ENCODE results near the gene KCNQ1.
"Not testable (repeated sequence)": the region's sequence is repeated elsewhere in the genome, so short reads cannot be mapped to it uniquely, and the experiment has no call there.

KCNQ1 gene

DNA sequence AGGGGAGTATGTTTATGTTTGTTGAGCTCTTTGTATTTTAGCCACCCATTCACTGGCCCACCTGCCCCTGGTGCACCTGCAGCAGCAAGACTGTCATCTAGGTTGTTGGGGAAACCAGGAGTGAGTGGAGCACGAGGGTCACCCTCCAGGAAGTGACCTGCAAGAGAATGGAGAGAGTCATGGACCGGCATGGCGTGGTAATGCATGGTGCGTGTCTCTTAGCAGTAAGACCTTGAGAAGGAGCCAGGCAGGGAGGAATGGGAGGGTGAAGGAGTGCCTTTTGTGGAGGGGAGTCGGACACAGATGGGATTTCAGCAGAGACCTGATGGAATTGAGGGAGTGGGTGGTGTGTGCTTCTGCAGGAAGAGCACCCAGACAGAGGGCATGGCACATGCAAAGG lies 37.9 kb downstream of the KCNQ1 start:
- H3K9me3 Mint-ChIP-seq = peaks cover 18% of the 10 kb centered on the region
- DNase-seq (ENCODE audit: low spot score in 2 of 2) (no peak), ATAC-seq (ENCODE audit: low read depth) (no peak)
- no peaks in the 10 kb centered on the region for H3K27me3 Mint-ChIP-seq
- H3K36me3 Mint-ChIP-seq = peaks cover 59% of the 10 kb centered on the region
- H3K4me1 Mint-ChIP-seq = peaks cover 15% of the 10 kb centered on the region
- no peak overlapping the region for H3K27ac Mint-ChIP-seq
- no peak overlapping the region for H3K4me3 Mint-ChIP-seq

DNA sequence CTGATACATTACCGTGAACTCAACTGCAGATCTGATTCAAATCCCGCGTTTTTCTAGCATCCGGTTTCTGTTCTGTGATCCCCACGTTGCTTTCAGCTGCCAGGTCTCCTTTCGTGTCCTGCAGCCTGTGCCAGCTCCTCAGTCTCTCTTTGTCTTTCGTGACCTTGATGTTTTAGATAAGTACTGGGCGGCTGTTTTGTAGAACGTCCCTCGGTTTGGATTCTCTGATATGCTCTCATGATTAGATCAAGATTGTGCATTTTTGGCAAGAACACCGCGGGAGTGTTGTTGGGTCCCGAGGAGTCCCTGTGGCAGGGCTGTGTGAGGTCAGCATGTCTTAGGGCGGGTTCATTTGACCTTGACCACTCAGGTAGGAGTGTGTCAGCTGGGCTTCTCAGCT lies 38.6 kb downstream of the KCNQ1 start:
- H3K4me3 Mint-ChIP-seq = no peak overlapping the region
- no peaks in the 10 kb centered on the region for H3K27me3 Mint-ChIP-seq
- peaks cover 16% of the 10 kb centered on the region for H3K9me3 Mint-ChIP-seq
- no peak for DNase-seq (ENCODE audit: low spot score in 2 of 2)
- H3K4me1 Mint-ChIP-seq = peaks cover 15% of the 10 kb centered on the region
- H3K27ac Mint-ChIP-seq = no peak overlapping the region
- no peak for ATAC-seq (ENCODE audit: low read depth)
- peaks cover 53% of the 10 kb centered on the region for H3K36me3 Mint-ChIP-seq

DNA sequence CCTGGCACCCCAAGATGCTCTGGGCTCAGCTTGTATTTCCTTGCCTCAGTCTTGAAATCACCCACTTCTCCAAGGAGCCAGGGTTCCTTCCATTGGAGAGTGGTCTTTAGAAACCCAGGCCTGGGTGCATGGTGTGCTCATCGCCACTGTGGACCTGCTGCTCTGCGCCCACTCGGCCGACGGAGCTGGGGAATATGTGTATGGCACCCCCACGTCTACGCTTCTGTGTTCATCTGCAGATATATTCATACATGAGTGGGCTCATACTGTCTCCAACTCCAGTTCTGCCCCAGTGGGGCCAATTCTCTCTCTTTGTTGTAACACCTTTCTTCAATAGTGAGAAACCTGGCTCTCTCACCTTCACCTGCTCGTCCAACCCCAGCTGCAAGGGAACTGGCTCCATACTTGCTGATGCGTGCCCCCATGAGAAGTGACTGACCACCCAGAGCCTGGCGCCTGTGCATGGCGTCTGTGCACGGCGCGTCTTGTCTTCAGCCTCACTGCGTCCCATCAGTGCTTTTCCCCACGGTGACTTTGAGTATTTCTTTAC lies 39.8 kb downstream of the KCNQ1 start:
- H3K36me3 Mint-ChIP-seq = peaks cover 53% of the 10 kb centered on the region
- H3K4me3 Mint-ChIP-seq = no peak overlapping the region
- DNase-seq (ENCODE audit: low spot score in 2 of 2) (no peak), ATAC-seq (ENCODE audit: low read depth) (no peak)
- H3K4me1 Mint-ChIP-seq = peaks cover 20% of the 10 kb centered on the region
- H3K9me3 Mint-ChIP-seq = peaks cover 20% of the 10 kb centered on the region
- H3K27ac Mint-ChIP-seq = no peak overlapping the region
- H3K27me3 Mint-ChIP-seq = no peaks in the 10 kb centered on the region

DNA sequence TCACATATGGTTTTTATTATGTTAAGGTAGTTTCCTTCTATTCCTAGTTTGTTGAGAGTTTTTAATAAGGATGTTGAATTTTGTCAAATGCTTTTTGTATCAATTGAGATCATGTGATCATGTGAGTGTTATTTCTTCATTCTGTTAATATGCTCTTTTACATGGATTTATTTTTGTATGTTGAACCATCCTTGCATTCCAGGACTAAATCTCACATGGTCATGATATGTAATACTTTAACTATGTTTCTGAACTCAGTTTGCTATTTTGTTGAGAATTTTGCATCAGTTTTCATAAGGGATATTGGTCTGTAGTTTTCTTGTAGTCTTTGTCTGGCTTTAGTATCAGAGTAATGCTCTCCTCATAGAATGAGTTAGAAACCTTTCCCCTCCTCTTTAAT lies 43.2 kb downstream of the KCNQ1 start:
- no peak overlapping the region for H3K4me3 Mint-ChIP-seq
- H3K9me3 Mint-ChIP-seq = peaks cover 17% of the 10 kb centered on the region
- peaks cover 11% of the 10 kb centered on the region for H3K4me1 Mint-ChIP-seq
- no peaks in the 10 kb centered on the region for H3K27me3 Mint-ChIP-seq
- ATAC-seq (ENCODE audit: low read depth) = no peak
- H3K36me3 Mint-ChIP-seq = peaks cover 52% of the 10 kb centered on the region
- DNase-seq (ENCODE audit: low spot score in 2 of 2) = no peak
- H3K27ac Mint-ChIP-seq = no peak overlapping the region

DNA sequence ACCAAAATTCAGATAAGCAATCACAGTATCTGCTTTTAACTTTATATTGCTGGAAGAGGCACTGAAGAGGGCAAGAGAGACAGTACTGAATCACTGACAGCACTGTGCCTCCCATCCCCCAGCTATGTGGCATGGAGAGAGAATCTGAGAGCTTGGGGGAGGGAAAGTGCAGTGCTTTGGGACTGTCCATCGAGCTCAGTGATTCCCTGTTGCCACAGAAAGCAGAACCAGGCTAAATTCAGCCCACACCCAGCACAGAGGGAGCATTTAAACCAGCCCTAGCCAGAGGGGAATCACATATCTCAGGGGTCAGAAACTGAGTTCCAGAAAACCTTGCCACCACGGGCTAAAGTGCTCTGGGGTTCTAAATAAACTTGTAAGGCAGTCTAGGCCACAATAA lies 44.3 kb downstream of the KCNQ1 start:
- Mint-ChIP-seq H3K27ac (no peak overlapping the region), H3K36me3 (peaks cover 59% of the 10 kb centered on the region), H3K4me1 (peaks cover 15% of the 10 kb centered on the region), H3K4me3 (no peak overlapping the region), H3K27me3 (no peaks in the 10 kb centered on the region), H3K9me3 (peaks cover 17% of the 10 kb centered on the region)
- ATAC-seq (ENCODE audit: low read depth) (no peak), DNase-seq (ENCODE audit: low spot score in 2 of 2) (no peak)

DNA sequence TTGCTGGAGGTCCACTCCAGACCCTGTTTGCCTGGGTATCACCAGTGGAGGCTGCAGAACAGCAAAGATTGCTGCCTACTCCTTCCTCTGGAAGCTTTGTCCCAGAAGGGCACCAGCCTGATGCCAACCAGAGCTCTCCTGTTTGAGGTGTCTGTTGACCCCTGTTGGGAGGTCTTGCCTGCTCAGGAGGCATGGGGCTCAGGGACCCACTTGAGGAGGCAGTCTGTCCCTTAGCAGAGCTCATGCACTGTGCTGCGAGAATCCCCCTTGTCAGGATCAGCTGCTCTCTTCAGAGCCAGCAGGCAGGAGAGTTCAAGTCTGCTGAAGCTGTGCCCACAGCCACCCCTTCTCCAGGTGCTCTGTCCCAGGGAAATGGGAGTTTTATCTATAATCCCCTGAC lies 53.1 kb downstream of the KCNQ1 start:
- not testable (repeated sequence) for DNase-seq (ENCODE audit: low spot score in 2 of 2); H3K27me3 Mint-ChIP-seq; H3K27ac Mint-ChIP-seq; H3K4me3 Mint-ChIP-seq; ATAC-seq (ENCODE audit: low read depth)
- H3K4me1 Mint-ChIP-seq = peaks cover 18% of the 10 kb centered on the region
- peaks cover 18% of the 10 kb centered on the region for H3K9me3 Mint-ChIP-seq
- peaks cover 49% of the 10 kb centered on the region for H3K36me3 Mint-ChIP-seq

DNA sequence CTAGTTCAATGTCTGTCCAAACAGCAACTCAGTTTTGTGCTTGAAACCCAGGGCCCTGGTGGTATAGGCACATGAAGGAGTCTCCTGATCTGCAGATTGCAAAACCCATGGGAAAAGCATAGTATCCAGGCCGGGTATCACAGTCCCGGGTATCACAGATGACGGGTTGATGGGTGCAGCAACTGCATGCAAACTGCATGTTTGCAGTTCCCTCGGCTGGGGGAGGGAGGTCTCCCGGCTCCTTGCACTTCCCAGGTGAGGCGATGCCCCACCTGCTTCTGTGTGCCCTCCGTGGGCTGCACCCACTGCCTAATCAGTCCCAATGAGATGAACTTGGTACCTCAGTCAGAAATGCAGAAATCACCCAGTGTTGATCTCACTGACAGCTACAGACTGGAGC lies 53.9 kb downstream of the KCNQ1 start:
- DNase-seq (ENCODE audit: low spot score in 2 of 2) = no peak
- no peak for ATAC-seq (ENCODE audit: low read depth)
- Mint-ChIP-seq H3K27me3 (no peaks in the 10 kb centered on the region), H3K4me3 (no peak overlapping the region), H3K4me1 (peaks cover 18% of the 10 kb centered on the region), H3K9me3 (peaks cover 17% of the 10 kb centered on the region), H3K36me3 (peaks cover 45% of the 10 kb centered on the region), H3K27ac (no peak overlapping the region)

DNA sequence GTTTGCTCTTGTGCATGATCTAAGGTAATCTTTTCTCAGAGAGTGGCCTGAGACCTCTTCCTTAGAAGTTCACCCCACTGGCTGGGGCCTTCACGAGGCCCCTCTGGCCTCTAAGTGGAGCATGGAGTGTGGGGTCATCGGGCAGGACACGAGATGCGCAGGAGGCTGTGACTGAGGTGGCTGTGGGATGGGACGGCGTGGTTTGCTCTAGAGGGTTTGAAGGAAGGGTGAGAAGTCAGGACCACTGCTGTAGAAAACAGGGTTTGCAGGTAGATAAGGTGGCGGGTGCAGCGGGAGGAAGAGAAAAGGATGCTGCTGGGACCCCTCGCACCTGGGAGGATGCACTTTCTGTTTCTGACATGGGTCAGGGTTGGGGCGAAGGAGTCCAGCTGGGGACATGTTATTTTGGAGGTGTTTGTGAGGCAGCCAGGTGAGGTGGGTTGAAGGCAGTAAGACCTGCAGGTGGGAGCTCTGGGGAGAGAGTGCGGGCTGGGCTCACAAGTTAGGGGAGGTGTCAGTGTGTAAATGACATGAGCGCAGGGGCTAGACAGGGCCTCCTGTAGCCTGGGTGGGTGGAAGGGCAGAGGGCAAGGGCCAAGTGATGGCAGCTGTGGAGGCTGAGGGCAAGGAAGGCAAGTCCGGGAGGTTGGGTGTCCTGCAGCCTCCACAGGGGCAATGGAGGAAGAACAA lies 62.5 kb downstream of the KCNQ1 start:
- Mint-ChIP-seq H3K27me3 (no peaks in the 10 kb centered on the region), H3K4me1 (peaks cover 29% of the 10 kb centered on the region), H3K9me3 (no peaks in the 10 kb centered on the region), H3K4me3 (no peak overlapping the region), H3K27ac (no peak overlapping the region), H3K36me3 (peaks cover 2% of the 10 kb centered on the region)
- DNase-seq (ENCODE audit: low spot score in 2 of 2) (no peak), ATAC-seq (ENCODE audit: low read depth) (no peak)

DNA sequence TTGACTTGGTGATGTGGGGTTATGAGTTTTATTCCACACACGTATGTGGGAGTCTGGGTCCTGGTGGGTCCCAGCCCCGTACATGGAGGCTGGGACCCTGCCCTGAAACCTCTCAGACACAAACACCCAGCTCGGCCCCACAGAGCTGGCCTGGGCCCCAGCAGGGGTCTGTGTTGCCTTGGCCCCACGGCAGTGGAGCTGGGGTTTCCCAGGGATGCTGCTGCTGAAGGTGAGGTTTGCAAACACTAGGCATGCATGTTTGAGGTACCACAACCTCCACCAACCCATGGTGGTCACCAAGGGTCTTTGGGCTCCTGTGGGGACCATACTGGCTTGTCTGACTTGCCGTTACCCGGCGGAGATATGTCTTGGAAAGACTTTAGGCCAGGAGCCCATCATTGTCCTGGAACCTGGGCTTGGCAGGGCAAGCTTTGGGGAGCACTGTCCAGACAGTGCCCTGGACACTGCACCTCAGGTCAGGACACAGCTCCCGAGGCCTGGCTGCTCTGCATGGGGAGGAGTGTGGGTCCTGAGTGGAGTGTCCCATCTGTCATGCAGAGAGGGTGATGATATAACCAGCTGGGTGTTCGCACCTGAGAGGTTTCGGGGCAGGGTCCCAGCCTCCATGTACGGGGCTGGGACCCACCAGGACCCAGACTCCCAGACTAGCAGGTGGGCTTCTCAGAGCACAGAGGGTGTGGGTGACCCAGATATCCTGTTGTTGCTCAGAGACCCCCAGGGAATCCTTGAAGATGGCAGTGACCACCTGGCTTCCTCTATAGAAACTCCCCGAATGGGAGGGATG lies 63.3 kb downstream of the KCNQ1 start:
- Mint-ChIP-seq H3K27ac (no peak overlapping the region), H3K36me3 (peaks cover 2% of the 10 kb centered on the region), H3K4me1 (peaks cover 33% of the 10 kb centered on the region), H3K4me3 (no peak overlapping the region), H3K9me3 (no peaks in the 10 kb centered on the region), H3K27me3 (no peaks in the 10 kb centered on the region)
- ATAC-seq (ENCODE audit: low read depth) (no peak), DNase-seq (ENCODE audit: low spot score in 2 of 2) (peak in 1 of 2 donors; percentile 7)

DNA sequence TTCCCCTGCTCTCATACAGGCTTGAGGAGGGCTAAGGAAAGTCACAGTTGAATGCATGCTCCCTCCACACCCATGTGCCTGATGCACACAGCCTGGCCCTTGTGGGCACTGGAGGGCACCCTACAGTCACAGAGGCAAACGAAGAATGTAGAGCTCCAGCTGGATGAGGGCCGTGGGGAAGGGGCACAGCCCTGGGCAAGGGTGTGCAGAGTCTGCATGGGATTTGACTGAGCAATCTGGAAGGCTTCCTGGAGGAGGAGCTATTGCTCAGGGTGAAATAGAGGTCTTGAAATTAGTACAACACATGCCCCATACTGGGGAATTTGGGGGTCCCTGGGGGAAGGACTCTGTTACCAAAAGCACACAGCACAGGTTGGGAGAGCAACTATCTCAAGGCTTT lies 64.0 kb downstream of the KCNQ1 start:
- H3K4me3 Mint-ChIP-seq = no peak overlapping the region
- H3K36me3 Mint-ChIP-seq = peaks cover 2% of the 10 kb centered on the region
- no peaks in the 10 kb centered on the region for H3K9me3 Mint-ChIP-seq
- H3K27ac Mint-ChIP-seq = no peak overlapping the region
- DNase-seq (ENCODE audit: low spot score in 2 of 2) (no peak), ATAC-seq (ENCODE audit: low read depth) (no peak)
- H3K27me3 Mint-ChIP-seq = no peaks in the 10 kb centered on the region
- peaks cover 33% of the 10 kb centered on the region for H3K4me1 Mint-ChIP-seq

DNA sequence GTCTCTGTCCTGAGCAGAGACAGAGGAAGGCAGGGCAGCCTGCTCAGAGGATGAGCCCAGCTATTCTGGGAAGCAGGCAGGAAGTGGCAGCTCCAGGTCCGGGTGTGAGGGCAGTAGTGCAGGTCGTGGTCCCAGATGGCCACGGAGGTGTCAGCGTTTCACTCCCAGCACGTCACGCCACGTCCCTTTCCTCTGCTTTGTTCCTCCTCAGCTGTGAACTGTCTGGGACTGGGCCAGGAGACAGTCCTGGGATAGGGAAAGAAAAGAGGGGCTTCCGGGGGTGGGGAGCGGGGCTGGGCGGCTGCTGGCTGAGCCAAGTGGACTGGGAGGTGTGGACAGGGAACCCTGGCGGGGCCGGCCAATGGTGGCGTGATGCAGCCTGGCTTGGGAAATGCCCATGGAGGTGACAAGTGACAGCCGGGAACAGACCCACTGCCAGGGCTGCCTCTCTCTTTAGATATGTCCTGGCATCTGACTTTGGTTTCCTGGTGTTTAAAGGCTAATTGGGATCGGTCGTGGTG lies 64.7 kb downstream of the KCNQ1 start:
- ATAC-seq (ENCODE audit: low read depth) = no peak
- no peak for DNase-seq (ENCODE audit: low spot score in 2 of 2)
- H3K4me1 Mint-ChIP-seq = peaks cover 29% of the 10 kb centered on the region
- H3K9me3 Mint-ChIP-seq = no peaks in the 10 kb centered on the region
- H3K27ac Mint-ChIP-seq = no peak overlapping the region
- H3K36me3 Mint-ChIP-seq = peaks cover 2% of the 10 kb centered on the region
- no peak overlapping the region for H3K4me3 Mint-ChIP-seq
- H3K27me3 Mint-ChIP-seq = no peaks in the 10 kb centered on the region

DNA sequence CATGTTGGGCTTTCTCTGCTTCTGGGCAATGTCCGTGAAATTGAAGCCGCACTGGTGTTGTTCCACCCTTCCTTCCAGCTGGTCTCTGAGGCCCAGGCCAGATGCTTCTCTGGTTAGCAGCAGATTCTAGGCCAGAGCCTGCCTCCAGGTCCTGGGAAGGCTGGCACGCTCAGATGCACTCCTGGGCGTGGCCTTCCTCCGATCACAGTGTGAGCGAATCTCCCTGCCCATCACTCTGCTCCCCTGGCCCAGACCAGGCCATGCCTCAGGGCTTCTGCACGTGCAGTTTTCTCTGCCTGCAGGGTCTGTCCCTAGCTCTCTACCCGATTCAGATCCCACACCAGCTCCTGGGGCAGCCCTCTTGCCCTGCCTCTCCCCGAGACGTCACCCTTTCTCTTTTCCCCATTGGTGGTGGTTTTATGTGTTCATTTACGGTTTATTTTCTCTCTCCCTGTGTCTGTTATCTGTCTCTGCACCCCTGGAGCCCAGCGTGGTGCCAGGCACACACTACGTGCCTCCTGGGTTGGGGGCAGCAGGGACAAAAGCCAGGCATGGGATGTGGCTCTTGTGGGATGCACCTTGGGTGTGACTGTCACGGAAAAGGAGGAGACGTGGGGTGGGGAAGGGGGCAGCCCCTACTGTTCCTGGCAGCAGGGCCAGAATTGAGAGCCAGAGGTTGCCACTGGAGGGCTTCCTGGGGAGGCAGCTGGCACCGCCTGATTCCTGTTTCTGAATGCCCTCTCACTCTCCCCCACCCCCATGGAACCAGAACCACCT lies 66.0 kb downstream of the KCNQ1 start:
- Mint-ChIP-seq H3K27me3 (no peaks in the 10 kb centered on the region), H3K27ac (peak overlapping the region; percentile 2), H3K9me3 (no peaks in the 10 kb centered on the region), H3K4me3 (no peak overlapping the region), H3K4me1 (peaks cover 22% of the 10 kb centered on the region), H3K36me3 (peaks cover 2% of the 10 kb centered on the region)
- DNase-seq (ENCODE audit: low spot score in 2 of 2) (peak in 1 of 2 donors; percentile 8), ATAC-seq (ENCODE audit: low read depth) (no peak)

DNA sequence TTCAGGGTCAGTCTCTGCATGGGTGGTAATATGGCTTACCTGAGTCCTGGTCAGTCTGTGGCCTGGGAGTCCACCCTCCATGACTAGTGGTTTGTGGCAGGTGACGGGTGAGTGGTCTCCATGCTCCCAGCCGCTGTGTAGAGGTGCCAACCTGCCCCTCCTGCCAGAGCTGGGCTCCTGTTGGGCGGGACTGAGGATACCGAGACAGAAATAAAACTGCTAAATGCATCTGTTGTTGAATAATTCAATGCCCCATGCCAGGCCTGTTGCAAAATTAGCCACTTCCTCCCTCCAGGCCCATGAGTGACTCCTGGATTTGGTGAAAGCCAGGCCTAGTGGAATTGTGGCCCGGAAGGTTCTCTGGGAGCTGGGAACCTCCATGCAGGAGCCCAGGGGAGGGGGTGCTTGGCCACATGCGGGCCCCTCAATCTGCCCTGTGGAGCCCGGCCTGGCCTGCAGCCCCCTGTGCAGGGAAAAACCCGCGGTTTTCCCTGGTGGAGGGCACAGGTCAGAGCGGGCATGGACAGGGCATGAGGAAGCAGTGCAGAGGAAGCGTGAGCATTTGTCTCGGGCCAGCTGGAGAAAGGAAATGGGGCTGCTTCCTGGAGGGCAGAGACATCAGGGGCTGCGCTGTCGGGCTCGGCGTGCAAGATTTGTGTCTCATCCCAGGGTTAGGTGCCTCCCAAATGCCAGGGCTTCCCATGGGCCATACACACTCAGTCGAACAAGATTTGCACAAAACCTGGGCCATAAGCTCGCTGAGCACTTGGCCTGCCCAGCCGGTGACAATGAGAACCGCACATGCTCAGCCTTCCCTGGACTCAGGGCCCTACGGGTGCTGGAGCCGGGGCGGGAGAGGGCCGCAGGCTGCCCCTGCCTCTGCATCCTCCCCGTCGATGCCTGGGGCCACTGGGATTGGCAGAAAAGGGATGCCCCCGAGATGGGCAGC lies 66.9 kb downstream of the KCNQ1 start:
- H3K9me3 Mint-ChIP-seq = no peaks in the 10 kb centered on the region
- no peak overlapping the region for H3K4me3 Mint-ChIP-seq
- DNase-seq (ENCODE audit: low spot score in 2 of 2) (peak in 1 of 2 donors; percentile 6), ATAC-seq (ENCODE audit: low read depth) (no peak)
- H3K27ac Mint-ChIP-seq = no peak overlapping the region
- H3K36me3 Mint-ChIP-seq = peaks cover 2% of the 10 kb centered on the region
- H3K4me1 Mint-ChIP-seq = peaks cover 20% of the 10 kb centered on the region
- H3K27me3 Mint-ChIP-seq = no peaks in the 10 kb centered on the region

Data from memory B cell (primary cell).